Measurements from ENCODE around the gene HSD17B2. TPM values are rescaled to one million over a fixed set of nuclear protein-coding genes. Genes with fewer than 3 reads are reported as not detected.
A peak's percentile ranks its signal among the peaks of the same experiment; 100 is the strongest.

Gene HSD17B2
- total RNA-seq, 1 experiment from 2014 or later, result 0.55 TPM

- TF ChIP-seq ZNF532 (CRISPR knock-in tag; IDR thresholded peaks at IDR 0.05; ENCODE audit: borderline replicate concordance) (no peak), ELF4 (CRISPR knock-in tag; IDR thresholded peaks at IDR 0.05; ENCODE audit: low read depth) (no peak), SP1 (CRISPR knock-in tag; conservative IDR thresholded peaks at IDR 0.05) (no peak), GRHL2 (CRISPR knock-in tag; IDR thresholded peaks at IDR 0.05; ENCODE audit: insufficient replicate concordance, severe bottlenecking) (no peak), ATF1 (CRISPR knock-in tag; IDR thresholded peaks at IDR 0.05) (no peak), IRF1 (CRISPR knock-in tag; IDR thresholded peaks at IDR 0.05) (no peak), ZNF138 (CRISPR knock-in tag; conservative IDR thresholded peaks at IDR 0.05) (no peak)
These were observed 24.9 kb downstream of the HSD17B2 start (continued) for GRCh38 chr16:82059983-82060421.

GRCh38 chr16:82061861-82062525 lies 26.9 kb downstream of the HSD17B2 start:
- Mint-ChIP-seq H3K9me3 (no peaks in the 10 kb centered on the region), H3K27ac (no peak overlapping the region), H3K36me3 (no peaks in the 10 kb centered on the region), H3K27me3 (ENCODE audit: low read depth) (peaks cover 3% of the 10 kb centered on the region; the same call in 1 of the 2 replicates), H3K4me3 (no peak overlapping the region), H3K4me1 (no peaks in the 10 kb centered on the region)
- ATAC-seq, result no peak
- ChIA-PET CTCF (interaction anchor here (0.8 to 2.4 kb wide), 10 partner anchors 11 to 282 kb away, joined by 3 to 7 read pairs (median 4); no protein-coding TSS in a partner anchor), POLR2A (interaction anchor here (0.5 kb wide), 1 partner anchor 943 kb away, joined by 4 read pairs; no protein-coding TSS in a partner anchor)
- no peak for DNase-seq (ENCODE audit: low spot score)
- TF ChIP-seq CTCF (IDR thresholded peaks at IDR 0.05), result peak; percentile 31; the same call in 1 of the 2 replicates
- no peak for TF ChIP-seq ZNF138 (CRISPR knock-in tag; conservative IDR thresholded peaks at IDR 0.05)

- ChIA-PET CTCF (interaction anchor here (1.8 to 2.4 kb wide), 2 partner anchors 123 to 168 kb away, joined by 5 to 7 read pairs; no protein-coding TSS in a partner anchor), POLR2A (no interaction called here)
- no peaks in the 10 kb centered on the region for H3K9me3 Mint-ChIP-seq
- DNase-seq (ENCODE audit: low spot score) (no peak), ATAC-seq (no peak)
- no peaks in the 10 kb centered on the region for H3K36me3 Mint-ChIP-seq
- H3K4me3 Mint-ChIP-seq, result no peak overlapping the region
- H3K27ac Mint-ChIP-seq, result no peak overlapping the region
- H3K4me1 Mint-ChIP-seq, result no peaks in the 10 kb centered on the region
- H3K27me3 Mint-ChIP-seq (ENCODE audit: low read depth), result peaks cover 3% of the 10 kb centered on the region; the same call in 1 of the 2 replicates
- TF ChIP-seq KAT7 (CRISPR knock-in tag; IDR thresholded peaks at IDR 0.05; ENCODE audit: borderline replicate concordance), result no peak
- no peak for TF ChIP-seq ZSCAN18 (CRISPR knock-in tag; IDR thresholded peaks at IDR 0.05)
- TF ChIP-seq MYBL2 (CRISPR knock-in tag; IDR thresholded peaks at IDR 0.05), result no peak
- no peak for TF ChIP-seq MXD4 (CRISPR knock-in tag; IDR thresholded peaks at IDR 0.05; ENCODE audit: borderline replicate concordance)
- no peak for TF ChIP-seq ERG (CRISPR knock-in tag; IDR thresholded peaks at IDR 0.05)
- TF ChIP-seq EMX1 (CRISPR knock-in tag; IDR thresholded peaks at IDR 0.05), result no peak
- no peak for TF ChIP-seq ATF2 (CRISPR knock-in tag; IDR thresholded peaks at IDR 0.05; ENCODE audit: borderline replicate concordance, low read depth)
- TF ChIP-seq TCF7 (CRISPR knock-in tag; IDR thresholded peaks at IDR 0.05; ENCODE audit: low read depth), result no peak
- no peak for TF ChIP-seq TP53 (CRISPR knock-in tag; IDR thresholded peaks at IDR 0.05)
- no peak for TF ChIP-seq TEAD4 (CRISPR knock-in tag; IDR thresholded peaks at IDR 0.05)
- no peak for TF ChIP-seq IRF2 (CRISPR knock-in tag; IDR thresholded peaks at IDR 0.05; ENCODE audit: borderline replicate concordance, low read depth)
- TF ChIP-seq FOXK1 (CRISPR knock-in tag; IDR thresholded peaks at IDR 0.05), result no peak
- no peak for TF ChIP-seq OVOL2 (CRISPR knock-in tag; IDR thresholded peaks at IDR 0.05; ENCODE audit: borderline replicate concordance)
- no peak for TF ChIP-seq ZNF396 (CRISPR knock-in tag; IDR thresholded peaks at IDR 0.05; ENCODE audit: borderline replicate concordance)
These were observed 27.6 kb downstream of the HSD17B2 start for GRCh38 chr16:82062645-82063058.

Measured in WTC11 (cell line).